HG02970 (cell line): ENCODE results near the gene CADPS2.

Experiments used
- ATAC-seq: cut with Tn5 transposase; IDR thresholded peaks from one replicate; pipeline ENCODE4 v1.9.1; 2021; ENCODE audit warnings: mild to moderate bottlenecking, moderate library complexity, moderate number of reproducible peaks; ENCODE audit not compliant: unreplicated experiment, low FRiP score

The CADPS2 gene

DNA sequence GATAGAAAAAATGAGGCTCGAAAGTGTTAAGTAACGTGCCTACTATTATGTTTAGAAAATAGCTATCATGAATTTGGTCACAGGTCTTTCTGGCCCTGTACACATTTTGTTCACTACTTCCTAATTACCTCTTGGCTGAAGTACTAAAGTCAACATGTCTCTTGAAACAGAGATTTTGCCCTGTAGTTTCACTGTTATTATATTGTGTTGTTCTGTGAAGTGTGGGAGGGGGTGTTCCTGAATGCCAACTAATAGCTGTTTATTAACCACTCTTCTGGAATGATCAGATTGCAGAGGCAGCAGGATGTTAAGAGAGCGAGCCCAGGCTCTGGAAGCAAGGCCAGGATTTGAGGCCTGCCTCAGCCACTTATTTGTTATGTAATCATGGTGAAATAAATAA is 259.5 kb downstream of the CADPS2 start:
- no peak for ATAC-seq

- no peak for ATAC-seq
These were observed 263.6 kb downstream of the CADPS2 start for GRCh38 chr7:122622682-122623081.

DNA sequence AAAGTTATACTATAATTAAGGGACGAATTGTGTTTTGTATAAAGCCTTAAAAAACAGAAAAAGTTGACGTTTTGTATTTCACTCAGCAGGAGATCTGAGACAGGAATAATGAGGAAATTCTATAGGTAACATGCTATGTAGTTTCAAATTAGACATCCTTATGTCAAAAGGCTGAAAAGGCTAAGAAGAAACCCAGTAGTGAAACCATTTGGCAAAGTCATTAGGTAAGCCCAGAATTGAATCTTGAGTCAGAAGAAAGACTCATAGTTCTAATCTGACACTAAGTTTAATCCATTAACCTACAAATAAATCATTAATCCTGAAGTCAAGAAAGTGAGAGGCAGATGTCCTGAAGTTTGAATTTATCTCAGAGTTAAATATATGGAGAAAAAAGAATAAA is 266.6 kb downstream of the CADPS2 start:
- ATAC-seq = no peak

DNA sequence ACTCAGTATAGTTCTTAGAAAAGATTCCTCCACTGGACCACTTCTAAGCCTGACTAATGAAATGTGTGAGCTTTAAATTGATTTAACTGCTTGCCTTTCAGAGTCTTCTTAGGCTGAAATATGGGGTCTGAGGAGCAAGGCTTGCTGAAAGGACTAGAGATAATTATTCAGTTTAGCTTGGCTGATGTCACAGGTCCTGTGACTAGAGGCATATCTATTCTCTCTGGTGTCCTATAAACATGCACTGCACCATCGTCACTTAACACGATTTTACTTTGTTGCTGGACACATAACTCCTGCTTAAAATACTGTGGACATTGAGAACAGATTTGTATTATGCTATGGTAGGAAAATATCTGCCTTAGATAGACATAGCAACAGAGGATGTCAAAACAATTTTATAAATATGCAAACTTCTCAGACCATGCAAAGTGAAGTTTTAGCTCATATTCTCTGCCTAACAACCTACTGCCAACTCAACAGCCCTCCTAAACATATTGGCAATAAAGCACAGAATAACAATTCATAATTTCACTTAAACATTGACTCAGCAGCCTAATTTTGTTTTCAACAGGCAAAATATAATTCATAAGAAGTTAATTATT is 267.6 kb downstream of the CADPS2 start:
- no peak for ATAC-seq

DNA sequence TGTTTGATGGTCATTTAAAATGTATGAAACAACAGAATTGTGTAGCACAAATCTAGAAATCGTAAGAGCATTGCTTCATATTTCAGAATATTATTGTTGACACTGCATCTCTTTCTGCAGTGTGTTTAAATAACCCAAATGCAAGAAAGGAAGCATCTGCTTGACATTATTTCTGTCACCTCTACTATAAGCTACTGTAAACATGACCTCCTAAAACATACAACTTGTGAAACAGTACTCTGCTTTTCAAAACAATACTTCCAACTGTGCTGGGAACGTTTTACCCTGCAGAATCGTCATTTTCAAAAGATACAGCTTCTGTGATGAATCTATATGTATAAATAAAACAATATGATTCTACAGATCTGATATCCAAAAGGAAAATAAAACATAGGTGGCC is 269.3 kb downstream of the CADPS2 start:
- no peak for ATAC-seq

- no peak for ATAC-seq
These were observed 280.3 kb downstream of the CADPS2 start for GRCh38 chr7:122605929-122606328.

- no peak for ATAC-seq
These were observed 282.0 kb downstream of the CADPS2 start for GRCh38 chr7:122604251-122604650.

DNA sequence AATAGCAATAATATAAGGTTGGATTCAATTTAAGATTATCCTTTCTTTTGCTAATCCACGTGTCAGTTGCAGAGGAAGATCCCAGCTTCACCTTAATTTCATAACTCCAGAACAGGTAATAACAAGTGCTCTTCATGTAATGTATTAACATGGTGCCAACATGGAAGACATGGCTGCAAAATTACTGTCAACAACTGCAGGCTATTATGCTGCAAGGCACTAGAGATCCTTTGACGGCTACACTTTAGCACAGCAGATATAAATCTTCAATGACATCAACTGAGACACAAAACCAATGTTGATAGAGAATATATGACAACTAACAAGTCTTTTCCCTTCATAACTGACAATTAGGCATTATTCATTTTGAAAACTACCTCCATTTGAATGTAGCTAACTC is 283.5 kb downstream of the CADPS2 start:
- no peak for ATAC-seq

DNA sequence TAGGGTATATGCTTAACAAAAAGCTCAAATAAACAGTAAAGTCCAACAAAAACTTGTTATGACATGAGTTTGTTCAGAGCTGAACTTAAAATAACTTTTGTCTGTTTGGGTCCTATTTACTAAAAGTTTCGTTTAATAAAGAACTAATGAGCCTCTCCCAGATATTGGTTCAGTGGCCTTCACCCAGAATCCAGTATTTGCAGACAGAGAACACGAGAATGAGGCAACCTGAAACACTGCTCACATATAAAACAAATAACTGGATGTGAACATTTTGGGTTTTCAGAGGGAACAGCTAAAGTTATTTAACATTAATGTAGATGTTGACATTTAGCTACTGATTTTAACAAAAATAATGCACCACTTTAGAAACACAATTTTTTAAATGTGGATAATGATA is 285.6 kb downstream of the CADPS2 start:
- no peak for ATAC-seq

DNA sequence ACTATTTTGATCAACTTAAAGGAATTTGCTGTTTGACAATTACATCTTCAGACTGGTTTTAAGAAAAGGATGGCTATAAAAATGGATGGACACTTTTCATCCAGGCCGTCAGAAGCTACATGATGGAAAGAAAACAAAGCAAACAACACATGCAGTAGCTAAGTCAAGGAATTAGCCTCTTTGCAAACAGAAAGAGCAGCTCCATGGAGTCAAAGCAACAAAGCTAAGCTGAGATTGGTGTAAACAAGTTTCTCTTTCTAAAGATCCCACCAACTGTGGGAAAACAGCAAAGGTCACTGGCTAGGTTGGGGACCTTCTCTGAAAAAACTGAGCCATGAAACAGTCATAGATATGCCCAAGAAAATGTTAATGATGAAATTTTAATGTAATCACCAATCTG is 286.2 kb downstream of the CADPS2 start:
- ATAC-seq = no peak

DNA sequence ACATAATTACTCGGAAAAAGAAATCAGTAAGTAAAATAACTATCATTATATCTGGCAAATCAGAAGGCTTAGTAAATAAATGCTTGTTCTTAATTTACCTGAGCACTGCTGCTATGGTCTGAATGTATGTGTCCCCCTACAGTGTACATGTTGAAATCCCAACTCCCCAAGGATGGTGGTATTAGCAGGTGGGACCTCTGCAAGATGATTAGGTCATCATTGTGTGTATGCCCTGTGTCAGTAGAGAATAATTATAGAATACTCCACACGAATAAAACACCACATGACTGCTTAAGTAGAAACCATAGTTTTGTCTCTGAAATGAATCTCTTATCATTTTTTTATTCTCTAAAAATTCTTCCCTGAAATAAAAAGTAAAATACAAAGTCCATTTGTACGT is 289.0 kb downstream of the CADPS2 start:
- no peak for ATAC-seq

- no peak for ATAC-seq
These were observed 290.4 kb downstream of the CADPS2 start for GRCh38 chr7:122595885-122596284.

DNA sequence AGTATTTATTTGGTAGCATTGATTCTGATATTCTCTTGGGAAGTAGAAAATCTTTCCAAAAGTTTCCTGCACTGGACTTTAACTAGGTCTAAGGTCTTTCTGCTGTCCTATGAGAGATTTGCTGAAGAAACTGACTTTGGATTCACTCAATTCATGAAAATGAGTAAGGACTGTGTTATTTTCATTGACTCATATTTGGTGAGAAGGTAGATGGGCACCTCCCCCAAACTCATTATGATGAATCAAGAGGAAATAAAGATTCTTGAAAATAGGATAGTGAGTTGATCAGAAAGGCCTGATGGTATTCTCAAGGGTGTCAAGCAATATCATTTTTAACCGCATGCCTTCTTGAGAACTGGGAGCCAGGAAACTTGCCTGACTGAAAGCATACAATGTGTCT is 297.6 kb downstream of the CADPS2 start:
- no peak for ATAC-seq

- no peak for ATAC-seq
These were observed 301.5 kb downstream of the CADPS2 start for GRCh38 chr7:122584676-122585251.

GRCh38 chr7:122578350-122578749 is 307.9 kb downstream of the CADPS2 start:
- no peak for ATAC-seq

GRCh38 chr7:122577449-122578003 is 308.7 kb downstream of the CADPS2 start:
- no peak for ATAC-seq

GRCh38 chr7:122572706-122573105 is 313.6 kb downstream of the CADPS2 start:
- ATAC-seq = no peak

- ATAC-seq = no peak
These were observed 324.9 kb downstream of the CADPS2 start for GRCh38 chr7:122561326-122561725.

DNA sequence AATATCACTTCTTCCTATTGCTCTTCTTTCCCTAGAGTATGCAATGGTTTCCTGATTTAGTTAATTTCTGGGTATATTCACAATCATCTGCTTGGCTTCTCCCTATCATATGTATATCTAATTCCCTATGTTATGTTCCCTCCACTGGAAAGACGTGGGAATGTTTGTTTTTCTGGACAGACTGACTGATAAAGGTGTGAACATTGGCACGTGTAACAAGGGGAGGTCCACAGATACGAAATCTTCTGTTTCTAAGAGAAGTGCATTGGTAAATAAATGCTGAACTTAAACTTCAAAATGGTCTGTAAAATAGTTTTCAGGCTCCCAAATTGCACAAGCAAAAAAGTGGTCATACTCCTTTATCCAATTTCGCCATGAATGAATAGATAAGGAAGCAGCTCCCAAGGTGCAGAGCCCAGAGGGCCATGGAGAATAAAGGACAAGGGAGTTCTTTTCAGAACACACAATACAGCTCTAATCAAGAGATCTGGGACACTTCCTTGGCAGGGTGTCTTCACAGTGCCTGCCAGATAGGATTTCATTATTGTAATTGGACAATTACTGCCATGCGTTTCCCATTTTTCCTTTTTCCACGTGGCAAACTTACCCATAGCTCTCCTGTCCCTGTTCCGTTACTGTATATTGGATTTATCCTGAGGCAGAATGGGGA is 329.3 kb downstream of the CADPS2 start:
- ATAC-seq = no peak

DNA sequence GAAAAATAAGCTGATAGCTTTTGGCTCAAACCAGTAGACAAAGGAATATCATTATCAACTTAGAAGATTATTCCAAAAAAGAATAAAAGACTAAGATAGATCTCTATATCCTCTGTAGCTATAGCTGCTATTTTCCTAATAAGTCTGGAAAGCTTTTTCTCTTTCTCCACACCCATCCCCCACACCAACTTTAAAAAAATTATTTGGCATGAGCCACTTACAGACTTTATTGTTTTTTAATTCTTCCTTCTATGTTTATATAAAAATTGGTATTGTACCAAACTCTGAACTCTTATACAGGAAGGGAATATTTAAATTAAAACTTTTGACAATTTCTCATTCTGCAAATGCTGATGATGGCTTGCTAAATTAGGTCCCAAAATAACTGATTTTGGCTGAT is 330.0 kb downstream of the CADPS2 start:
- ATAC-seq = no peak

- no peak for ATAC-seq
These were observed 332.5 kb downstream of the CADPS2 start for GRCh38 chr7:122553761-122554160.

DNA sequence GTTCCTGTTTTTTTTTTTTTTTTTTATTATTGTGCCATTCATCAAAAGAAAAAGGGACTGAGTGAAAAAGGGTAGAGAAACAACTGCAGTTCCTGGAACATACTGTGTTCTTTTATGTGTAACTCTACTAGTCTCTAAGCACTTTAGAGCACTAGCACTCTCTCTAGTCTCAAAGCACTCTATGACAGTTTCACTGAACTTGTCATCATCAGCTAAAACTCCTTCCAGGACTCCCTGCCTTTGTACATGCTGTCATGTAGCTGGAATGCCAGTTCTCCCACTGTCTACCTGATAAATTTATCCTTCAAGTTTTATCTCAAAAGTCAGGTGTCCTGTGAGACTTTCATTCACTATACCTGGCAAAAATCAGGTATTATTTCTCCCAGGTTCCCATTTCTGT is 333.5 kb downstream of the CADPS2 start:
- ATAC-seq = no peak
